Measurements from ENCODE around the gene WDR27.

WDR27 gene

DNA sequence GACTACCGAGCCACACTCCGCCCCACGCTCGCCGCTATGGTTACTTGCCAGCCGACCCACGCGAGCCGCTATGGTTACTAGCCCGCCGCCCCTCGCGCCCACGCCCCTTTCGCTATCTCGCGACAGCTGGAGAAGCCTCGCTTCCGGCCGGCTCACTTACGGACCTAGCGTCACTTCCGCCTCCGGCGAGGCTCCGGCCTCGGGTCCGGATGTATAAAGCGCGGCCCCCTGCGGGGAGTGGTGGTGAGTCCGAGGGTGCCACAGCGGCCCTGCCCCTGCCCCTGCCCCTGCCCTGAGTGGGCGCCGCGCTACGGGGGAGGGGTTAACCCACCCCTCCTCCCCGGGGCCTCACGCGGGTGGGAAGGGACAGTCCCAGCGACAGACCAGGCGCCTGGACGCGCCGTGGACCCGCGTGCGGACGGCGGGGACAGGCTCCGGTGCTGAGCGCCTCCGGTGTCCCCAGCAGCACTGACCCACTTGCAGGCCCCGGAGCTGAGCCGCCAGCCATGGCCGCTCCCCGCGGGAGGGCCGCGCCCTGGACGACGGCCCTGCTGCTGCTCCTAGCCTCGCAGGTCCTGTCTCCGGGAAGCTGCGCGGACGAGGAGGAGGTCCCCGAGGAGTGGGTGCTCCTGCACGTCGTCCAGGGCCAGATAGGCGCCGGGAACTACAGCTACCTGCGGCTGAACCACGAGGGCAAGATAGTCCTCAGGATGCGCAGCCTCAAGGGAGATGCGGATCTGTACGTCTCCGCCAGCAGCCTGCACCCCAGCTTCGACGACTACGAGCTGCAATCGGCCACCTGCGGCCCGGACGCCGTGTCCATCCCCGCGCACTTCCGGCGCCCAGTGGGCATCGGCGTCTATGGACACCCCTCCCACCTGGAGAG is at the start of gene WDR27, which contains the start of gene C6orf120:
TSS of gene WDR27 (minus strand) at position 76 of the 886 bp plus-strand sequence. CDS start 13,024 bp downstream, outside the sequence.
TSS of gene C6orf120 (plus strand) at position 173 of the 886 bp plus-strand sequence. CDS start at position 507, 334 bp downstream.
- peak within 1 kb of the TSS; percentile 97 for H3K9ac ChIP-seq (ENCODE audit: low read length)
- peaks cover 32% of the 10 kb centered on the region for H3K36me3 ChIP-seq (ENCODE audit: control insufficient read depth, insufficient read depth, low read length)
- H3K9me3 ChIP-seq (ENCODE audit: control insufficient read depth, insufficient read depth, low read depth, low read length), result no peaks in the 10 kb centered on the region
- H3K27me3 ChIP-seq (ENCODE audit: control insufficient read depth, insufficient read depth, low read length), result no peaks in the 10 kb centered on the region
- peak within 1 kb of the TSS; percentile 98 for H3K27ac ChIP-seq (ENCODE audit: low read depth, low read length)
- peak within 1 kb of the TSS; percentile 99 for H3K4me3 ChIP-seq (ENCODE audit: low read depth, low read length)
- peaks cover 27% of the 10 kb centered on the region for H3K4me1 ChIP-seq (ENCODE audit: control insufficient read depth, insufficient read depth, low read length)

- Histone ChIP-seq H3K9ac (ENCODE audit: low read length) (no peak overlapping the region), H3K9me3 (ENCODE audit: control insufficient read depth, insufficient read depth, low read depth, low read length) (no peaks in the 10 kb centered on the region), H3K4me3 (ENCODE audit: low read depth, low read length) (no peak overlapping the region), H3K27me3 (ENCODE audit: control insufficient read depth, insufficient read depth, low read length) (no peaks in the 10 kb centered on the region), H3K4me1 (ENCODE audit: control insufficient read depth, insufficient read depth, low read length) (peaks cover 6% of the 10 kb centered on the region; the same call in 1 of the 2 replicates), H3K27ac (ENCODE audit: low read depth, low read length) (no peak overlapping the region), H3K36me3 (ENCODE audit: control insufficient read depth, insufficient read depth, low read length) (no peaks in the 10 kb centered on the region)
Observed at GRCh38 chr6:169746556-169746955, 44.7 kb upstream of the WDR27 start.

DNA sequence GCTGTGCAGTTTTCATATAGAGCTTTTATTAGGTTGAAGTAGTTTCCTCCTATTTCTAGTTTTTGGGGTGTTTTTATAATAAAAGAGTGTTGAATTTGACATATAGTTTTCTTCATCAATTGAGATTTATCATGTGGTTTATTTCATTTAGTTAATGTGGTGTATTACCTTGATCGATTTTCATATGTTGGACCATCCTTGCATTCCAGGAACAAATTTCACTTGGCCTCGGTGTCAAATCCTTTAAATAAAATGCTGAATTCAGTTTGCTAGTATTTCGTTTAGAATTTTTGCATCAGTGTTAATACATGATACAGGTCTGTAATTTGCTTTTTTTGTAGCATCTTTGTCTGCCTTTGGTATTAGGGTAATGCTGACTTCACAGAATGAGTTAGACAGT is 43.6 kb upstream of the WDR27 start:
- H3K27ac ChIP-seq (ENCODE audit: low read depth, low read length), result no peak overlapping the region
- H3K27me3 ChIP-seq (ENCODE audit: control insufficient read depth, insufficient read depth, low read length), result no peaks in the 10 kb centered on the region
- H3K9me3 ChIP-seq (ENCODE audit: control insufficient read depth, insufficient read depth, low read depth, low read length), result no peaks in the 10 kb centered on the region
- no peaks in the 10 kb centered on the region for H3K36me3 ChIP-seq (ENCODE audit: control insufficient read depth, insufficient read depth, low read length)
- H3K9ac ChIP-seq (ENCODE audit: low read length), result no peak overlapping the region
- peaks cover 4% of the 10 kb centered on the region; the same call in 1 of the 2 replicates for H3K4me1 ChIP-seq (ENCODE audit: control insufficient read depth, insufficient read depth, low read length)
- H3K4me3 ChIP-seq (ENCODE audit: low read depth, low read length), result no peak overlapping the region

DNA sequence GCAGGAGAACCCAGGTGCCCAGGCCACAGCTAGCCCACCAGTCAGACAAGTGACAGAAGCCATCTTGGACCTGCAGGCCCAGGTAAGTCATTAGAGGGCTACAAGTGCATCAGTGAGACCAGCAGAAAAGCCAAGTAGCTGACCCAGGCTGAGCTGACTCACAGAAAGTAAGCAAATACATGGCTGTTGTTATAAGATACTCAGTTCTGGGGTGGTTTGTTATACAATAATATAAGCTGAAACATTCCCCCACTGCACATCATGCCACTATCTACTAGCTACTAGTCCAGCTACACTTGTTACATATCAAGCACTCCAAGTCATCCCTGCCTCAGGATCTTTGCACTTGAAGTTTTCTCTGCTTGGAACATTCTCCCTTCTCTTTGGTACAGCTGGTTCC is 39.5 kb upstream of the WDR27 start:
- no peak overlapping the region for H3K9ac ChIP-seq (ENCODE audit: low read length)
- no peak overlapping the region for H3K4me3 ChIP-seq (ENCODE audit: low read depth, low read length)
- H3K36me3 ChIP-seq (ENCODE audit: control insufficient read depth, insufficient read depth, low read length), result no peaks in the 10 kb centered on the region
- no peaks in the 10 kb centered on the region for H3K27me3 ChIP-seq (ENCODE audit: control insufficient read depth, insufficient read depth, low read length)
- no peaks in the 10 kb centered on the region for H3K9me3 ChIP-seq (ENCODE audit: control insufficient read depth, insufficient read depth, low read depth, low read length)
- no peak overlapping the region for H3K27ac ChIP-seq (ENCODE audit: low read depth, low read length)
- peaks cover 6% of the 10 kb centered on the region for H3K4me1 ChIP-seq (ENCODE audit: control insufficient read depth, insufficient read depth, low read length)

DNA sequence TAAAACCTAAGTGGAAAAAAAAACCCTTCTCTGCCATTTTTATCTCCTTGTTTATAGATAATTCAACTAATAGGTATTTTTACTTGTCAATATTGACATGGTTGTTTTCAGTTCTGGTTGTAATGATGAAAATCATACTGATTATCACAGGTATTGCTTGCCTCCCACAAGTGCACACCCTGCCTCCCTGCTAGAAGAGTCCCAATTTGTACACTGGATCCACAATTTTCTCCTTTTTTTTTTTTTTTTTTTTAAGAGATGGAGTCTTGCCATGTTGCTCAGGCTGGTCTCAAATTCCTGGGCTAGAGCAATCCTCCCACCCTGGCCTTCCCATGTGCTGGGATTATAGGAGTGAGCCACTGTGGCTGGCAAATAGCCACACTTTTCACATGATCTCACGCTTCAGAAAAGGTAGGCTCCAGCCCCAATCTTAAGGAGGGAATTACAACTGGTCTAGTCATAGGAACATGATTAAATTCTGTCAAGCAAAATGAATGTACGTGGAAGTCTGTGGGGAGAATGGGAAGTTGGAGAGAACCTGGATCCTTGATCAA is 37.2 kb upstream of the WDR27 start:
- no peaks in the 10 kb centered on the region for H3K9me3 ChIP-seq (ENCODE audit: control insufficient read depth, insufficient read depth, low read depth, low read length)
- H3K4me3 ChIP-seq (ENCODE audit: low read depth, low read length), result no peak overlapping the region
- no peak overlapping the region for H3K27ac ChIP-seq (ENCODE audit: low read depth, low read length)
- H3K9ac ChIP-seq (ENCODE audit: low read length), result no peak overlapping the region
- peaks cover 6% of the 10 kb centered on the region for H3K4me1 ChIP-seq (ENCODE audit: control insufficient read depth, insufficient read depth, low read length)
- no peaks in the 10 kb centered on the region for H3K27me3 ChIP-seq (ENCODE audit: control insufficient read depth, insufficient read depth, low read length)
- no peaks in the 10 kb centered on the region for H3K36me3 ChIP-seq (ENCODE audit: control insufficient read depth, insufficient read depth, low read length)

- no peaks in the 10 kb centered on the region for H3K36me3 ChIP-seq (ENCODE audit: control insufficient read depth, insufficient read depth, low read length)
- no peaks in the 10 kb centered on the region for H3K9me3 ChIP-seq (ENCODE audit: control insufficient read depth, insufficient read depth, low read depth, low read length)
- H3K9ac ChIP-seq (ENCODE audit: low read length), result no peak overlapping the region
- peaks cover 6% of the 10 kb centered on the region for H3K4me1 ChIP-seq (ENCODE audit: control insufficient read depth, insufficient read depth, low read length)
- H3K27me3 ChIP-seq (ENCODE audit: control insufficient read depth, insufficient read depth, low read length), result no peaks in the 10 kb centered on the region
- H3K4me3 ChIP-seq (ENCODE audit: low read depth, low read length), result no peak overlapping the region
- H3K27ac ChIP-seq (ENCODE audit: low read depth, low read length), result no peak overlapping the region
Observed at GRCh38 chr6:169738204-169738975, 36.6 kb upstream of the WDR27 start.

- H3K27ac ChIP-seq (ENCODE audit: low read depth, low read length), result no peak overlapping the region
Observed at GRCh38 chr6:169729961-169730360, 28.1 kb upstream of the WDR27 start.

DNA sequence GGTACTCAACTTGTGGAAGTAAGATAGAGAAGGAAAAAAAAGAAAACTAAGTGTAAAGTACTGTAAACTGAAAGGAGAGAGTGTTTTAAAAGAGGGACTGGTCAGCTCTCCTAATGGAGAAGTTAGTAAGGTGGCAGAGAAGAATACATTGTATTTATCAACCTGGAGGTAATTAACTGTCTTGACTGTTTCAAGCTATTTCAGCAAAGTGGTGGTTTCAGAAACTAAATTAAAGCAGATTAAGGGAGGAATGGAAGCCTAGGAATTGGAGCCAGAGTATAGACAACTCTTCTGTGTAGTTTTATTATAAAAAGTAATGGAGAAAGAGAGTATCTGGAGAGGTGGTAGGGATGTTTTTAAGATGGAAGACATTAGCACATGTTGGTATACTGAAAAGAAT is 25.1 kb upstream of the WDR27 start:
- no peaks in the 10 kb centered on the region for H3K27me3 ChIP-seq (ENCODE audit: control insufficient read depth, insufficient read depth, low read length)
- H3K36me3 ChIP-seq (ENCODE audit: control insufficient read depth, insufficient read depth, low read length), result no peaks in the 10 kb centered on the region
- H3K9ac ChIP-seq (ENCODE audit: low read length), result no peak overlapping the region
- no peaks in the 10 kb centered on the region for H3K9me3 ChIP-seq (ENCODE audit: control insufficient read depth, insufficient read depth, low read depth, low read length)
- no peak overlapping the region for H3K27ac ChIP-seq (ENCODE audit: low read depth, low read length)
- H3K4me3 ChIP-seq (ENCODE audit: low read depth, low read length), result no peak overlapping the region
- peaks cover 8% of the 10 kb centered on the region for H3K4me1 ChIP-seq (ENCODE audit: control insufficient read depth, insufficient read depth, low read length)

More at GRCh38 chr6:169729961-169730360, 28.1 kb upstream of the WDR27 start:
- no peak overlapping the region for H3K9ac ChIP-seq (ENCODE audit: low read length)
- H3K9me3 ChIP-seq (ENCODE audit: control insufficient read depth, insufficient read depth, low read depth, low read length), result no peaks in the 10 kb centered on the region
- no peaks in the 10 kb centered on the region; the same call in 1 of the 2 replicates for H3K4me1 ChIP-seq (ENCODE audit: control insufficient read depth, insufficient read depth, low read length)
- H3K36me3 ChIP-seq (ENCODE audit: control insufficient read depth, insufficient read depth, low read length), result no peaks in the 10 kb centered on the region
- H3K27me3 ChIP-seq (ENCODE audit: control insufficient read depth, insufficient read depth, low read length), result no peaks in the 10 kb centered on the region
- no peak overlapping the region for H3K4me3 ChIP-seq (ENCODE audit: low read depth, low read length)

GRCh38 chr6:169726049-169726400 is 24.2 kb upstream of the WDR27 start:
- Histone ChIP-seq H3K27ac (ENCODE audit: low read depth, low read length) (no peak overlapping the region), H3K36me3 (ENCODE audit: control insufficient read depth, insufficient read depth, low read length) (no peaks in the 10 kb centered on the region), H3K4me1 (ENCODE audit: control insufficient read depth, insufficient read depth, low read length) (peaks cover 10% of the 10 kb centered on the region), H3K9me3 (ENCODE audit: control insufficient read depth, insufficient read depth, low read depth, low read length) (no peaks in the 10 kb centered on the region), H3K4me3 (ENCODE audit: low read depth, low read length) (0 out of 2 replicates have a peak overlapping the region, but pooled peaks have one; percentile 5), H3K27me3 (ENCODE audit: control insufficient read depth, insufficient read depth, low read length) (no peaks in the 10 kb centered on the region), H3K9ac (ENCODE audit: low read length) (no peak overlapping the region)

DNA sequence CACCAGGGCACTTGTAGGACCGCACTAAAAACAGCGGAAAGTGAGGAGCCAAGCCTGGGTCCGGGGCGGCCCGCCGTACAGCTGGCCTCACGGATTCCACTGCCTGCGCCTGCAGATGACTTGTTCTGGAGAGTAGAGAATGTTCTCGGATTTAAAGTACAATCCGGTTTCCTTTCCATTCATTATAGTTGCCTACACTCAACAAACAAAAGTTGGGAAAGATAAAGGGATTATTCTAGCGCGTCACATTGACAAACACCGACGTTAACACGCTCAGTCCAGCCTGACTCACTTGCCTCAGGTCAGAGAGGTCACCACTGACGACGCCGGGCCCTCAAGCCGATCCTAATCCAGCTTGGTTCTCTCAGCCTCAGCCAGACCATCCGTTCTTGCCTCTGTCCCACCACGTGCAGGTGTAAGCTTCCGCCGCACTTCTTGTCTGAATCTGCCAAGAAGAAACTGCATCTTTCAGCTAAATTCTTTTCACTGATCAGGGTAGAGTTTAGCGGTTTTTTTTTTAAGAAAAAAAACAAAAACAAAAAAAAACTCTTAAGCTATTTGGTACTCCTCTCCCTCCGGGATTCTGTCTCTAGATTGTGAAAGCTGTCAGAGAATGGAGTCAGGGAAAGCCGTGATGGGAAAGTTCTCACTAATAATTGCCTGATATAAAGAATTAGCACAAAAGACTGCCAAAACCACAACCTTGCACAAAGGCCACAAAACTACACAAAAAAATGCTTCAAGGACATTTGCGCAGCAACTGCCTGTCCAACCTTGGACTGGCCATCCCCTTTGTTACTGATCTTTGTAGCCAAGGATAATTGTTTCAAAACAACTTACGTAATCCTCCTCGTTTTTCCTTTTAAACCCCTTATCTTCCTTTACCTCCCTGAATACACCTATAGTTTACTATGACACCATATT is 23.6 kb upstream of the WDR27 start:
- H3K36me3 ChIP-seq (ENCODE audit: control insufficient read depth, insufficient read depth, low read length), result no peaks in the 10 kb centered on the region
- no peaks in the 10 kb centered on the region for H3K27me3 ChIP-seq (ENCODE audit: control insufficient read depth, insufficient read depth, low read length)
- H3K9me3 ChIP-seq (ENCODE audit: control insufficient read depth, insufficient read depth, low read depth, low read length), result no peaks in the 10 kb centered on the region
- peak overlapping the region; percentile 97 for H3K9ac ChIP-seq (ENCODE audit: low read length)
- H3K4me3 ChIP-seq (ENCODE audit: low read depth, low read length), result peak overlapping the region; percentile 86
- H3K27ac ChIP-seq (ENCODE audit: low read depth, low read length), result peak overlapping the region; percentile 92
- H3K4me1 ChIP-seq (ENCODE audit: control insufficient read depth, insufficient read depth, low read length), result peaks cover 10% of the 10 kb centered on the region
